NT2/D1 (cell line): ENCODE results near the gene FMN1.

Source experiments
- DNase-seq: peaks from one replicate; pipeline ENCODE4 v3.0.0-alpha.2; 2011; ENCODE audit warnings: low read depth, low spot score
- H3K27me3 ChIP-seq: 2 replicates; pipeline ENCODE4 v1.6.0; 2011; ENCODE audit warnings: mild to moderate bottlenecking; ENCODE audit not compliant: insufficient read length, insufficient read depth
- H3K36me3 ChIP-seq: 2 replicates; pipeline ENCODE4 v1.6.1; 2011; ENCODE audit warnings: mild to moderate bottlenecking, low read length, mixed read lengths; ENCODE audit not compliant: insufficient read depth, insufficient read length
- H3K4me1 ChIP-seq: 2 replicates; pipeline ENCODE4 v1.5.1; 2011; ENCODE audit not compliant: insufficient read depth, insufficient read length
- H3K4me3 ChIP-seq: 2 replicates; pipeline ENCODE4 v1.5.1; 2011; ENCODE audit warnings: low read depth; ENCODE audit not compliant: insufficient read length
- H3K9ac ChIP-seq: 2 replicates; pipeline ENCODE4 v1.6.0; 2011; ENCODE audit warnings: low read depth; ENCODE audit not compliant: insufficient read length
- H3K9me3 ChIP-seq: 2 replicates; pipeline ENCODE4 v1.5.1; 2011; ENCODE audit warnings: mild to moderate bottlenecking, low read length; ENCODE audit not compliant: insufficient read depth
- SUZ12 ChIP-seq: IDR thresholded peaks from 2 replicates; pipeline ENCODE4 v1.6.1; 2011; ENCODE audit not compliant: insufficient read length, insufficient read depth; ENCODE audit errors: extremely low read depth
- YY1 ChIP-seq: IDR thresholded peaks from 2 replicates; pipeline ENCODE4 v1.6.1; 2011; ENCODE audit not compliant: insufficient read length, insufficient read depth
- ZNF274 ChIP-seq: IDR thresholded peaks from 2 replicates; pipeline ENCODE4 v1.6.1; 2011; ENCODE audit warnings: mild to moderate bottlenecking, low read depth, low read length

The FMN1 gene

GRCh38 chr15:32933236-32933635 is 261.3 kb downstream of the FMN1 start:
- no peak for DNase-seq
- TF ChIP-seq YY1, result no peak
- no peak for TF ChIP-seq ZNF274
- no peak for TF ChIP-seq SUZ12
- Histone ChIP-seq H3K27me3 (no peaks in the 10 kb centered on the region), H3K36me3 (no peaks in the 10 kb centered on the region), H3K4me1 (no peaks in the 10 kb centered on the region), H3K9ac (no peak overlapping the region), H3K9me3 (0 out of 2 replicates have a peak, but pooled peaks cover 7% of the 10 kb centered on the region), H3K4me3 (no peak overlapping the region)

DNA sequence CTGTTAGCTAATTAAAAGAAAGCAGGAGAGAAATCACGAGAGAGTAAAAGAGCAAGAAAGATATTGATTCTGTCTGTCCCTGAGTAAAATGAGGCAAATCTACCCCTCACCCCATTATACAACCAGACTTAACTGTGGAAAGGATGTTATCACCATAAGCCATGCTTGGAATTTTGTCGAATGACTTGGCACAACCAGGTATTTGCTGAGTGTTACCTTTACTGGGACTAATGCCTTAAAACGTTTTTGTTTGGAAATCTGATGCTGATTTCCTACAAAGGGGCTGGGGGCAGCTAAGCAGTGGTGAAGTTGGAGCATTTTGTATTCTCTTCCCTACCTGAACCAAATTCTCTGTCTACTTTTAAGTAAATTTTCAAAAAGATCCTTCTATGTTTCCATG is 265.6 kb downstream of the FMN1 start:
- H3K4me1 ChIP-seq, result no peaks in the 10 kb centered on the region
- no peaks in the 10 kb centered on the region for H3K27me3 ChIP-seq
- H3K4me3 ChIP-seq, result no peak overlapping the region
- H3K9ac ChIP-seq, result no peak overlapping the region
- no peaks in the 10 kb centered on the region for H3K9me3 ChIP-seq
- no peaks in the 10 kb centered on the region for H3K36me3 ChIP-seq
- DNase-seq, result no peak
- no peak for TF ChIP-seq YY1
- TF ChIP-seq SUZ12, result no peak
- TF ChIP-seq ZNF274, result no peak

- DNase-seq, result no peak
- no peak overlapping the region for H3K4me3 ChIP-seq
- H3K9me3 ChIP-seq, result no peaks in the 10 kb centered on the region
- no peaks in the 10 kb centered on the region for H3K36me3 ChIP-seq
- TF ChIP-seq SUZ12, result no peak
- TF ChIP-seq ZNF274, result no peak
- TF ChIP-seq YY1, result no peak
- H3K27me3 ChIP-seq, result no peaks in the 10 kb centered on the region
- no peak overlapping the region for H3K9ac ChIP-seq
- no peaks in the 10 kb centered on the region for H3K4me1 ChIP-seq
These were observed 267.4 kb downstream of the FMN1 start for GRCh38 chr15:32927124-32927523.

GRCh38 chr15:32923176-32923575 is 271.3 kb downstream of the FMN1 start:
- Histone ChIP-seq H3K36me3 (no peaks in the 10 kb centered on the region), H3K27me3 (no peaks in the 10 kb centered on the region), H3K4me3 (no peak overlapping the region), H3K9me3 (no peaks in the 10 kb centered on the region), H3K9ac (no peak overlapping the region), H3K4me1 (no peaks in the 10 kb centered on the region)
- no peak for TF ChIP-seq ZNF274
- TF ChIP-seq YY1, result no peak
- TF ChIP-seq SUZ12, result no peak
- DNase-seq, result no peak

- DNase-seq, result no peak
- TF ChIP-seq SUZ12 (no peak), ZNF274 (no peak), YY1 (no peak)
- Histone ChIP-seq H3K4me1 (no peaks in the 10 kb centered on the region), H3K9ac (no peak overlapping the region), H3K36me3 (no peaks in the 10 kb centered on the region), H3K27me3 (no peaks in the 10 kb centered on the region), H3K4me3 (no peak overlapping the region), H3K9me3 (no peaks in the 10 kb centered on the region)
These were observed 272.0 kb downstream of the FMN1 start for GRCh38 chr15:32922541-32922940.

- H3K36me3 ChIP-seq, result no peaks in the 10 kb centered on the region
- TF ChIP-seq ZNF274 (no peak), YY1 (no peak), SUZ12 (no peak)
- DNase-seq, result no peak
- H3K4me1 ChIP-seq, result no peaks in the 10 kb centered on the region
- no peak overlapping the region for H3K4me3 ChIP-seq
- no peaks in the 10 kb centered on the region for H3K27me3 ChIP-seq
- H3K9ac ChIP-seq, result no peak overlapping the region
- H3K9me3 ChIP-seq, result no peaks in the 10 kb centered on the region
These were observed 274.6 kb downstream of the FMN1 start for GRCh38 chr15:32919749-32920414.

DNA sequence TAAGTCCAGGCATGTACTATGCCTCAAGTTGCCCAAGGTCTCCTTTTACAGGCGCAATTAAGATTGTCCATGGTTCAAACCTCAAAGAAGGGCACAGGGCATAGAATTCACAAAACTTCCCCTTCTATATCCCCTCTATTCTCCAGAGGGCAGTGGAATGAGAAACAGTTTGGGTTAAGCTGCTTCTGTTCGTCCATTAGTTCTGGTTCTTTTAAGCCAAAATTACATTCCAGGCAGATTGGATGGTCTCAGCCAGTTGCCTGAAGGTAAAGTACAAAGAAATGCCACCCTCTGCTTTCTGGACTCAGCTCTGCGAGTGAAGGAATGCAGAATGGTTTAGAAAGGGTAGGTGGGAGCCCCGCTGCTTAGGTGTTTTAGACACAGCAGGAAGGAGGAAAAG is 276.0 kb downstream of the FMN1 start:
- Histone ChIP-seq H3K4me3 (no peak overlapping the region), H3K9ac (no peak overlapping the region), H3K9me3 (no peaks in the 10 kb centered on the region), H3K27me3 (no peaks in the 10 kb centered on the region), H3K36me3 (no peaks in the 10 kb centered on the region), H3K4me1 (no peaks in the 10 kb centered on the region)
- no peak for DNase-seq
- no peak for TF ChIP-seq ZNF274
- TF ChIP-seq YY1, result no peak
- no peak for TF ChIP-seq SUZ12
